SH-SY5Y (cell line): ENCODE data around the gene SPATA32.

Source experiments
- GATA2 ChIP-seq: IDR thresholded peaks from 2 replicates; pipeline ENCODE4 v1.6.1; 2011; ENCODE audit warnings: mild to moderate bottlenecking, low read depth, low read length
- GATA3 ChIP-seq: IDR thresholded peaks from 2 replicates; pipeline ENCODE4 v1.6.1; 2011; ENCODE audit warnings: low read depth, mild to moderate bottlenecking, low read length, moderate library complexity

The SPATA32 gene

DNA sequence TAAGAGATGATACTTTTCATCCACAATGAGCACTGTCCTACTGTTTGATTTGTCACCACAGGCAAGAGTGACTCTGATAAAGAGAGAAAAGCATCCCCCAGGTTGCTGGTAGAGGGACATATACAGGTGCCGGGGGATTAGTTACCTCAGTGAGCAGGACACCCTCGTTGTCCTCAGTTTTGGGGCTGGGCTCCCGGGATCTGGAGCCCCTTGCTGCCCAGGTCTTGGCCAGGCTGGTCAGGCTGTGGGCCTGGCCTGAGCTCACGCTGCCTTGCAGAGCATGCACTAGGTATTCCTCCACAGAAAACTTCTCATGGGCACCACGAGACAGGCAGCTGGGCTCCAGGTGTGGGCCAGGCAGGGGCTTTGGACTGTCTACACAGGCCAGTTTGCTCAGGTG, 24.4 kb upstream of the SPATA32 start:
- TF ChIP-seq GATA2 = no peak
- no peak for TF ChIP-seq GATA3

DNA sequence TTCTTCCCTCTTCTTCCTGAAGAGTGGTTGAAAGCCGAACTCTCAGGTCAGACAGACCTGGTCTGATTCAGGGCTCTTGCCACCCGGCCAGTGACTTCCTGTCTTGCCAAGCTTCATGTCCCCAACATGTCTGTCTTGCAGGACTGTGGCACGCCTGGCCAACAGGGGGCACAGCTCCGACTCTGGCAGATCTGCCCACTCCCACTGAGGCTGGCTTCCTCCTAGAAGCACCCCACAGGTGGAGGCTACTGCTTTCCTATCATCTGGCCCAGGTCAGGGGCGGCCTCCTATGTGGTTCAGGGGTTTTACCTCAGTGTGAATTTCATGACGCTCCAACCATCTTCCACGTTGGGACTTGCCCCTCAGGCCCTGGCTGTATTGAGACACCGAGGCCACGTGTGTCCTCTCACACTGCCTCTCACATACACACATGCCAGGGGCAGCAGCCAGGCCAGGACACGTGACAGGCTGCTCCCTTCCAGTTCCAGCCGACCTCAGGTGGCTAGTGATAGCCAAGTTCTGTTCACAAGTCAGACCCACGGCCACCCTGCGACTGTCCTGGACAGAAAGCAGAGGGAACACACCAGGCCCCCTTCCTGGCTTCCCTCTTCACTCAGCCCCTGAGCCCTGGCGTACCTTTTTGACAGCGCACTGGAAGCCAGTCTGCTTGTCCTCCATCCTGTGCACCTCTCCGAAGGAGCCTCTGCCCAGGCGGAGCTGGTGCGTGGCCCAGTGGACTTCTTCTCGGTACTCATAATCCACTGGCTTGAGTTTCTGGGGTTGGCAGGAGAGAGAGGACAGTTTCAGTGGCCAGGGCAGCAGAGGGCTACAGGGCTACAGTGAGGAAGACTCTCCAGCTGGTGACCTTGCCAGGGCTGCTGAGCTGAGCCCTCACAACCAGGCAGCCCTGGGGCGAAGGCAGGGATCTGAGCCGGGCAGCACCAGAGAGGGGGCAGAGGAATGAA, 22.6 kb upstream of the SPATA32 start:
- no peak for TF ChIP-seq GATA2
- TF ChIP-seq GATA3 = no peak

DNA sequence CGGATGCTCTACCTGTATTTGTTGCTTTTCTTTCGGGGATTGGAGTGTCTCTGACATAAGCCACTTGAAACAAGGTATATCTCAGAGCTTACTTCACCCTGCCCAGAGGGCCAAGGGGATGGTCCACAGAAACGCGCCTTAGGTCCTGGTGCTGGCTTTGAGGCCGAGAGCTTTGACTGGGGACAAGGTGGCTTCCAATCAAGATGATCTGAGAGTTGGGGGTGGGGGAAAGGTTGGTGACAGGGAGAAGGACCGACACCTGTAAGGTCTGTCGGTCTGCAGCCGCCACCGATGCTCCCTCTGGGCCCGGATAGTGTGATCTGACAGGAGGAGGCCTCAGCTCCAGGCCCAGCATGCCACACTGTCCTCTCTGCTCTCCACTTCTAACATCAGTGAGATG, 21.8 kb upstream of the SPATA32 start:
- TF ChIP-seq GATA3 = no peak
- no peak for TF ChIP-seq GATA2

DNA sequence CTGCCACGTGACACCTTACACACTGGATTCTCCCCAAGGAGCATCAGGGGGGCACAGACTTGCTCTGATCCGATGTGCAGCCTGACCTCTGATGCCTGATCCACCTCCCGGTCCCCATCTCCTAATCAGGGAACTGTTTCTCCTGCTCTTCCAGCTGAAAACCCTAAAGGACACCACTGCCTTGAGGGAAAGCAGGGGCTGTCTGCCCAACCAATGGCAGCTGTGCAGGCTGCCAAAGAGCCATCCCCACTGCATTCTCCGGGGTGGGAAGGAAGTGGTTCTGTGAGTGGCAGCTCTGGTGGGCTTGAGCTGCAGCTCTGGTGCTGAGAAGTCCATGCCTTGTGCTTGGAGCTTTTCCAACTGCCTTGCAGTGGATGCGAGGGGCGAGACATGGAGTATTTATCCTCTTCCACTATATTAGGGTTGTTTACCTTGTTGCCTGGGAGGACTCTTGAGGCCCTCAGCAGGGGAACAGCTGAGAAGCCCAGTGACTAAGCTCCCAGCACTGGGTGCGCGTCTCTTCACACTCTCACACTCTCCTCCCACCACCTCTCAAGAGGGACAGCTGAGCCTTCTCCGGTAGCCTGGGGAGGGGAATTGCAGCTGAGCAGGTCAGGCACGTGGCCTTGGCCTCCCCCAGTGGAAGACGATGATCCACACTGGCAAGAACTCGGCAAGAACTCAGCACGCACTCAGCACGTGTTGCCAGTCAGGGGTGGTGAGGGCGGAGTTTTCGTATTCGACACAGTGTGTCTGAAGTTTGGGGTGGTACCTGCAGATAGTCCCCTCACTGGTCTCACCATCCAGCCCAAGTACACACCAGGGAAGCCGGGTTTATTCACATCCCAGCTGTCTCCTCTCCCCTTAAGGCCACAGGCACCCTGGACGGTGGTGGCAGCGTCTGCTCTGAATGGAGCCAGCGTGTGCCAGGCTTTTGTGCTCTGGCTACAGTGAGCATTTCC, 21.1 kb upstream of the SPATA32 start:
- TF ChIP-seq GATA2 (no peak), GATA3 (no peak)

DNA sequence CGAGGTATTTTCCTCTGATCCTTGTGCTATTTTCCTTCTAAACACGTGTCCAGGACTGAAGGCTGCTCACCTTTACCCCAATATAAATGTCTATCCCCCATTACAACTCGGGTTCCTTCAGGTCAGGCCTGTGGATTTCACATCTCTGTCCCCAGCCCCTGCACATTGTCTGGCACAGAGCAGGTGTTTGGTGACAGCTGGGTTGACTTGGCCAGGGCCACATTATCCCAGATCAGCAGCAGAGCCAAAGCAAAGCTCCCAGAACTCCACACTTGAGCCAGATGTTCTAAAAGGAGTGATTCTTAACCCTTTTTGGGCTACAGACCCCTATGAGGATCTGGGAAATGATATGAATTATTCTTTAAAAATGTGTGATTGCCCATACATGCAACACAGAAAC, 18.0 kb upstream of the SPATA32 start:
- TF ChIP-seq GATA2 (no peak), GATA3 (no peak)

DNA sequence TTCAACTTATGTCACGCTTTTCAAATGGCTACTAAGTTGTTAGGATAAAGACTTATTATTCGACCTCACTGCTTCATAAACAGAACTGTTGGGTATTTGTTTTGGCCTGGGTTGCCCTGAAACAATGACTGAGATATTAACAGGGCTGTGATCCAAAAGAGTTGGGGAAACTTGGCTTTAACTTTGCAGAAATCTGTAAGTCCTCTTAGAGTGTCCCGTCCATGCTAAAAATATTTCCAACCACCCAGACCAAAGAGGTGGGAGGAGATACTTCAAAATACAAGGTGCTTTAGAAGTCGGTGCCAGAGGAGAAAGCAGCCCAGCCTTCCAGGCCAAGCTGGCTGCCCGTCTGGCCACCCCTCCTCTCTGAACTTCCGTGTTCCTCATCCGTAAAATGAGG, 16.1 kb upstream of the SPATA32 start:
- TF ChIP-seq GATA2 = no peak

DNA sequence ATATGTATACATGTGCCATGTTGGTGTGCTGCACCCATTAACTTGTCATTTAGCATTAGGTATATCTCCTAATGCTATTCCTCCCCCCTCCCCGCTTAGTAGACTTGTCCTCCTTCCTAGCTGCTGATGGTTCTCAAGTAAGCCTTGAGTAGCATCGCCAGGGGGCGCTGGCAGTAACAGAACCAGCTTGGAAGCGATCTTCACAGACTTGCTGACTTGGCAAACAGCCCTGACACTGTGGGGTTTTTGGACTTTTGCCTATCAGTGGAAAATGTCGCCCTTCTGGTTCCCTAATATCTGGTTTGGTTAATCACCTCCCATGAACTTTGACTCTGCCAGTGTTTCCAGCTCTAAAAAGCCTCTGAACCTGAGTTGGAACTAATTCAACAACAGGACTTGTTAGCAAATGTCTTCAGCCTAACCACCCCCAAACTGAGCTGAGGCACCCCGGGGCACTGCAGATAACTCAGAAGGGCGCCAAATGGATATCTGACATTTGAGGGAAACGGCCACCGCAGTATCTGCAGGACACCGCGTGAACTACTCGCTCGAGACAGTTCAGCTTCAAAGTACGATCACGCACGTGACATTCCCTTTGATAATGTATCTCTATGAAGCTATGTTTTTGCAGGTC, 15.4 kb upstream of the SPATA32 start:
- TF ChIP-seq GATA3 (no peak), GATA2 (peak; percentile 7; the same call in 1 of the 2 replicates)

DNA sequence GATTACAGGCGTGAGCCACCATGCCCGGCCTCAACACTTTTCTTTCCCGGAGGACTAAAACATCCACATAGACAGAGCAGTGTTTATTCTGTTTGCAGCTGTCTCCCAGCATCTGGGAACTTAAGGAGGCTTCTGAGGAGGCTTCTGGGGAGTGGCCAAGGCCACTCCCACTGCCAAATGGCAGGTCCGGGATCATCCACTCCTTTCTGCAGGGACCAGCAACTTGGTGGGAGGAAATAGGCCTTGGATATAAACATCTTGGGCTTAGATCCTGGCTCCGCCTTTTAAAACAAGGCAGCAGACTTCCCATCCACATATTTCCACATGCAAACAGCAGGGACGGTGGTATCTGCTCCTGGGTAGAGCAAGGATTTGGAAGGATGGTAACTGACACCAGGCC, 14.1 kb upstream of the SPATA32 start:
- no peak for TF ChIP-seq GATA2
- no peak for TF ChIP-seq GATA3

DNA sequence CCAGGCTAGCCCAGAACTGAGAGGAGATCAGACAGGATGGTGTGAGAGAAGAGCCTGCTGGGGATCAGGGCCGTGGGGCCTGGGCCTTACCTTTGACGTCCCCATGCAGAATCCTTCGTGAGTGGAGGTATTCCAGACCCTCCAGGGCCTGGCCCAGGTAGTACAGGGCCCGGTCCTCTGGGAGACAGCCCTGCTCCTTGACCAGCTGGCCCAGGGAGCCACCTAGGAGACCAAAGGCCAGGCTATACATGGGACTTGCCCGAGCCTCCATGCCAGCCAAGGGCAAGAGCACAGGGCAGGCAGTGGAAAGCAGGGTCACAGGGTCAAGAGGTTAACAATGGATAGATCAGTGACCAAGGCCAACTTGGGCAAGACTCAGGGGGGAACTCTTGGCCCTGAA, 12.1 kb upstream of the SPATA32 start:
- no peak for TF ChIP-seq GATA3
- no peak for TF ChIP-seq GATA2

DNA sequence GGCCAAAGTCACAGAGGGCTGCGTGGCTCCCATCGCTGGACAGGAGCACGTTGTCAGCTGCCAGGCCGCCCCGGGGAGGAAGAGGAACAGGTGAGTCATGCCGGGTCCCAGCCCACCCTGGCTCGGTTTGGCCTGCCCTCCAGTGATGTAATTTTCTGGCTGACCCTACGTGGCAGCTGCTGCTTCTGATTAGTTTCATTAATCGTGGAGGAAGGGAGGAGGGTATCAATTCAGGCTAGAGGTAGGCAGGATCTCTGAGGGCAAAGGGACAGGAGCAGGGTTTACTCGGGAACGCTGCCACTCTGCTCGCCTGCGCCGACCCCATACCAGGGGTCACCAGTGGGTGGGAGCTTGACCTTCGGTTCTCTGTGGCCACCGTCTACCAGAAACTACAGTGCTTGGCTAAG, 11.7 kb upstream of the SPATA32 start:
- TF ChIP-seq GATA3 (no peak), GATA2 (no peak)

DNA sequence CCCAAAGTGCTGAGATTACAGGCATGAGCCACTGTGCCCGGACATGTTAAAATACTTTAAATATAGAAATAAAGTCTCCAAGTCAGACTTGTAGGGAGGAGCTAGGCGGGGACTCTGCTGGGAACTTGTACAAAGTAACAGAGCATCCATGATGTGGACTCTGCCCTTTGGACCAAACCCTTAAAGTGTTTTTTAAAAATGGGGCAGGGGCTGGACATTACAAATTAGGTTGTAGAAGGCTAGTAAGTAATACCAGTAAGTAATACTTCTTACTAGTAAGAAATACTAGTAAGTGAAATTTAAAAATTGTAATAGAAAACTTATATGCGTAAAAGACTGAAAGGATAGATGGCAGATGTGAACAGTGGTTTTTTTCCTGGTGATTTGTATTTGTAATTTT, 9.7 kb upstream of the SPATA32 start:
- no peak for TF ChIP-seq GATA2

DNA sequence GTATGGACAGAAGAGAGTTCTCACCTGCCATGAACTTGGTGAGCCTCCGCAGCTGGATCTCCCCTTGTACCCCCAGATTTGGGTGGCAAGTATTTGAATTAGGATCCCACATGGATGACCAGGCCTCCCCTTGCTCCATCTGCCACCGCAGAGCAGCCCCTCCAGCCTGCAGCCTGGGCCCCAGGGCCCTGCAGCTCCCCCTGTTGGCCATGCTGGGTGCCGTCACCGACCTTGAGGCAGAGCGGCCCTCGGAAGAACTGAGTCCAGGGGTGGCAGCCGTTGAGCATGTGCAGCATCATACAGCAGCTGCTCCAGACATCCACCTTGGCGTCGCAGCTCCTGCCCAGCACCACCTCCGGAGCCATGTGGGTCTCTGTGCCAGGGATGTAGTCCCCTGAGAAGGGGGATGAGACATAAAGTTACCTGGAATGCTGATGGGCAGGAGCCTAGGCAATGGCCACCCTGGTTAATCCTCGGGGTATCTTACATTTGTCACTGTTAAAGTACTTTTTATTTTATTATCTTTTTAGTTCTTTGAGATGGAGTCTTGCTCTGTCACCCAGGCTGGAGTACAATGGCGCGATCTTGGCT, 9.0 kb upstream of the SPATA32 start:
- no peak for TF ChIP-seq GATA3
- TF ChIP-seq GATA2 = no peak

DNA sequence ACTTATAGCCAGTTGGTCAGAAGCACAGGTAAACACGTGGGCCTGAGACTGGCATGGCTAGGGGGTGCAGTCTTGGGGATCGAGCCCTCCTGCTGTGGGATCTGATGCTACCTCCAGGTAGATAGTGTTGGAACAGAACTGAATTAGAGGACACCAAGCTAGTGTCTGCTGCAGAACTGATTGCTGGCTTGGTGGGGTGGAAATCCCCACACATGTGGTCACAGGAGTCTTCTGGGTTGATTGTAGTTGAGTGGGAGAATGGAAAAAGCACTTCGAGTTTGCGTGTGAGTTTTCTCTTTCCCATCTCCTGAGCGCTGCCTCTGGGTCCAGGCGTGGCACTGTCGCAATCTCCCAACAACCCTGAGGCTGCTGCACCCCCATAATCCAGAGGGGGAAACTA, 8.0 kb upstream of the SPATA32 start:
- TF ChIP-seq GATA3 (no peak), GATA2 (no peak)
